Measurements from ENCODE around the gene PPP2R2C.

PPP2R2C gene

GRCh38 chr4:6487466-6487865 is 15.1 kb upstream of the PPP2R2C start:
- Mint-ChIP-seq H3K27ac (no peak overlapping the region), H3K4me3 (no peak overlapping the region), H3K36me3 (ENCODE audit: low read depth) (no peaks in the 10 kb centered on the region), H3K27me3 (peaks cover 7% of the 10 kb centered on the region), H3K4me1 (ENCODE audit: low read depth) (no peaks in the 10 kb centered on the region), H3K9me3 (peaks cover 42% of the 10 kb centered on the region)
- intact Hi-C loops (cut with micrococcal nuclease): no loop called here

GRCh38 chr4:6480534-6481088 is 8.2 kb upstream of the PPP2R2C start:
- Mint-ChIP-seq H3K27me3 (peaks cover 5% of the 10 kb centered on the region), H3K4me1 (ENCODE audit: low read depth) (no peaks in the 10 kb centered on the region), H3K27ac (no peak overlapping the region), H3K9me3 (peaks cover 3% of the 10 kb centered on the region), H3K36me3 (ENCODE audit: low read depth) (no peaks in the 10 kb centered on the region), H3K4me3 (no peak overlapping the region)
- intact Hi-C loops (cut with micrococcal nuclease): no loop called here

DNA sequence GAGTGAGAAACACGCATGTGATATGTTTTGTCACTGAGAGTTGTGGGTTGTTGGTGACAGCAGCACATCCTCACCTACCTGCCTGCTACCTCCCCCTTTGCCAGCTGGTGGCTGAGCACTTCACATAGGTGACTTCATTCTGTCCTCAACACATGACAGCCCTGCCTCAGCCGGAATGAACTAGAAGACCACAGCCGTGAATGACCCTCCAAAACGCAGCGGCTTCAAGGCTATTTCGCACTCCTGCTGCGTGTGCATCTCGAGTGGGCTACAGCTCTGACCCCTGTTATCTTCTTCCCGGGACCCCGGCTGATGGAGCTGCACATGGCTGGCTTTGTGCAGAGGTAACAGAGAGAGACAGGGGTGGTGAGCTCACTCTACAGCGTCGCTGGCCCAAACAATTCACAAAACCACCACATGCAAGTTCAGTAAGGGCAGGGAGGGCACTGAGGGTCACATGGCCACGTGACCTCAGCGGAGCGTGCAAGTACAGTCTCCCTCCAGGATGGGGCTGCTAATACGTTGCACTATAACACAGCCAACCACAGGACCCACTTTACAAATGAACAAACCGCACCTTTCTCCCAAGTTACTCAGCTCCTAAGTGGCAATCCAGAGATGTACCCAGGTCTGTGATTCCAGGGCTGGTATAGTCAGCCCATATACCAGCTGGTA is 6.3 kb upstream of the PPP2R2C start:
- Mint-ChIP-seq H3K27ac (no peak overlapping the region), H3K4me3 (no peak overlapping the region), H3K9me3 (no peaks in the 10 kb centered on the region), H3K4me1 (ENCODE audit: low read depth) (no peaks in the 10 kb centered on the region), H3K27me3 (peaks cover 18% of the 10 kb centered on the region), H3K36me3 (ENCODE audit: low read depth) (no peaks in the 10 kb centered on the region)
- intact Hi-C loops (cut with micrococcal nuclease): no loop called here

DNA sequence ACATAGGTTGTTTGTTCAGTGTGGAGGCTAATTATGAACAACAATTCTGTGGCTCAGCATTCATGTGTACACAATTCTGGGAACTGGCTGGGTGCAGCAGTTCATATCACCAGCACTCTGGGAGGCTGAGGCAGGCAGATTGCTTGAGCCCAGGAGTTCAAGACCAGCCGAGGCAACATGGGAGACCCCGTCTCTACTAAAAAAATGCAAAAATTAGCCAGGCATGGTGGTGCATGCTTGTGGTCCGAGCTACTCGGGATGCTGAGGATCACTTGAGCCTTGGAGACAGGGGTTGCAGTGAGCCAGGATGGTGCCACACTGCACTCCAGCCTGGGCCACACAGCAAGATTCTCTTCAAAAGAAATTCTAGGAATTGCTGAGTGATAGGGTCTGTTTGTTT is 4.5 kb upstream of the PPP2R2C start:
- intact Hi-C loops (cut with micrococcal nuclease): no loop called here
- Mint-ChIP-seq H3K4me1 (ENCODE audit: low read depth) (no peaks in the 10 kb centered on the region), H3K27me3 (peaks cover 31% of the 10 kb centered on the region), H3K4me3 (no peak overlapping the region), H3K36me3 (ENCODE audit: low read depth) (no peaks in the 10 kb centered on the region), H3K27ac (no peak overlapping the region), H3K9me3 (no peaks in the 10 kb centered on the region)

GRCh38 chr4:6475492-6476020 is 3.1 kb upstream of the PPP2R2C start:
- no peaks in the 10 kb centered on the region for H3K36me3 Mint-ChIP-seq (ENCODE audit: low read depth)
- H3K27ac Mint-ChIP-seq: no peak overlapping the region
- no peak overlapping the region for H3K4me3 Mint-ChIP-seq
- intact Hi-C loops (cut with micrococcal nuclease): no loop called here
- H3K9me3 Mint-ChIP-seq: no peaks in the 10 kb centered on the region
- peaks cover 38% of the 10 kb centered on the region for H3K27me3 Mint-ChIP-seq
- no peaks in the 10 kb centered on the region for H3K4me1 Mint-ChIP-seq (ENCODE audit: low read depth)

DNA sequence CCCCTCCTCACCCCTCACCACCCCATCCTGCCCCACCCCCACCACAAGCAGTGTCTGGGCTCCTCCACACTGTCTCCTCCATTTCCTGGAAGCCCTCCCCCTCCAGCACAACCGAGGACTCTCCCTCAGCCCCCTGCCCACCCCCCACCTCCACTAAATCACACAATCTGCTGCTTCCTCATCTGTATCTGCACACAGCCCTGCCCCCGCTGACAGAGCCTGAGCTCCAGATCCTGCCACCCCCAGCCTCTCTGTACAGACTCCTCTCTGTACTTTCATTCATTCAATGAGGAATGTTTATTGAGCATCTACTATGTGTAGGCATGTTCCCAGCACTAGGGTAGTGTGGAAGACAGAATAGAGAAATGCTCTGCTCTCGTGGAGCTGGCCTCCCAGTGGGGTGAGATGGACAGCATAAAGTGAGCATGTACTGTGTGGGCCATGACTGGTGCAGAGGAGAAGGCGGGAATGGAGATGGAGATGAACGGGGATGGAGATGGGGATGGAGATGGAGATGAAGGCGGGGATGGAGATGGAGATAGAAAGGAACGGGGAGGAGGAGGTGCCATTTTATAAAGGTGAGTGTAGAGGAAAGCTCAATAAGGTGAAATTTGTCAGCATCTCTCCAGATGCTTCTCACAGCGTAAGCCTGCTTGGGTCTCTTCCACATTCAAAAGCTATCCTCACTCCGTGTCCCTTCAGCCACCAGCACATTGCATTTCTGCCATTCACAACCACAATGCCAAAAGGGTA is 2.5 kb upstream of the PPP2R2C start:
- H3K4me1 Mint-ChIP-seq (ENCODE audit: low read depth): no peaks in the 10 kb centered on the region

DNA sequence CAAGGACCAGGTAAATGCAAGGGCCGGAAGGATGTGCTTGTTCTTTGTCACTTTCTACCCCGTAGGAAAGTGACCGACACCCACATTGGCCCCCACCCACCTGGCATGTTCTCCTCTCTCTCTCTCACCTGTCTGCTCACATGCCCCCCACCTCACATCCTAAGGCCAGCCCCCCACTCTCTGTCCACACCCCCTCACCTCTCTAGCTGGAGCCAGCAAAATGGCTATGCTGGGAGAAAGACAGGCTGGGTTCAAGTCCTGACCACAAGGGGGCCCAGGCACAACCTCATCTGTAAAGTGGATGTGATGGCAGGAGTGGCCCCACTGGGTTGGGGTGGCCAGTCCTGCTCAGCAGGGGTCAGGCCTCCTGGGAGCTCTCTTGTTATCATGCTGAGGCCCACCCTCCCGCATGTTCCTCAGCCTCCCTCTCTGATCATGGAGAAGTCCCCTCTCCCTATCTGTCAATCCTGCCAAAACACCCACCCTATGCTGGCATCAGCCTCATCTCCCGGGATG is 1.7 kb upstream of the PPP2R2C start:
- no peaks in the 10 kb centered on the region for H3K9me3 Mint-ChIP-seq
- intact Hi-C loops (cut with micrococcal nuclease): no loop called here
- no peaks in the 10 kb centered on the region for H3K36me3 Mint-ChIP-seq (ENCODE audit: low read depth)
- peaks cover 50% of the 10 kb centered on the region for H3K27me3 Mint-ChIP-seq
- H3K4me1 Mint-ChIP-seq (ENCODE audit: low read depth): no peaks in the 10 kb centered on the region
- H3K4me3 Mint-ChIP-seq: no peak overlapping the region
- H3K27ac Mint-ChIP-seq: no peak overlapping the region

More for the DNA sequence above, 2.5 kb upstream of the PPP2R2C start:
- H3K27me3 Mint-ChIP-seq: peaks cover 45% of the 10 kb centered on the region
- no peak overlapping the region for H3K4me3 Mint-ChIP-seq
- no peaks in the 10 kb centered on the region for H3K36me3 Mint-ChIP-seq (ENCODE audit: low read depth)
- intact Hi-C loops (cut with micrococcal nuclease): no loop called here
- H3K27ac Mint-ChIP-seq: no peak overlapping the region
- no peaks in the 10 kb centered on the region for H3K9me3 Mint-ChIP-seq

DNA sequence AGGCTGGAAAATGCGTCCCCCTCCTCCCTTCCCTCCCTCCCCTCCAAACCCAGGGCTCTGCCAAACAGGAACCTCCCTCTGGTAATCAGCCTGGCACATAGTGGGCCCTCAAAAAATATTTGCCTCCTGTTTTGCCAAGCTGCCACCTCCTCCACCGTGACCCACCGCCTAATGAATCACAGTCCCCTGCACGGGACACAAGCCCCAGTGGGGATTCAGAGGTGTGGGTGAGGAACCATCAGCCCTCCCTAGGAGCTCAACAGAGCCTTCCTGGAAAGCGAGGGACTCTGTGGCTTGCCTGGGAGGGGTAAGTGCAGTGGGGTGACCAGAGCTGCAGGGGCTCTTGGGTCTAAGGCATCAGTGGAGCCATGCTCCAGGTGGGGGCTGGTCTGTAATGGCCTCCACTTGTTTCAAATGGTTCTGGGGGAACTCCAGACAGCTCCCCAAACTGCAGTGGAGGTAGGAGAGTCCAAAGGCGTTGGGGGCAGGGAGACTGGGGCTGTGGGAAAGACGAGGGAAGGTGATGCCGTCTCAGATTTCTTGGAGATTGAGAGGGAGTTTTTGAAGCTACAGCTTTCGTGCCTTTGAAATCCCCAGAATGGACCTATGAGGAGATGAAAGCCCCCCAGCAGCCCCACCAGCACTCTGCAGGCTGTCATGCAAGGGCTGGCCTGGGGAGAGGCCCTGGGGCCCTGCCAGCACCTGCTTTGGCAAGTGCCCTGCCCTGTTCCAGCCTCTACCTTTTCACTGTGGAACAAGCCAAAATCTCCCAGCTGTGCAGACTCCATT is 1.0 kb upstream of the PPP2R2C start:
- peaks cover 55% of the 10 kb centered on the region for H3K27me3 Mint-ChIP-seq
- intact Hi-C loops (cut with micrococcal nuclease): no loop called here
- no peak overlapping the region for H3K4me3 Mint-ChIP-seq
- no peaks in the 10 kb centered on the region for H3K36me3 Mint-ChIP-seq (ENCODE audit: low read depth)
- H3K27ac Mint-ChIP-seq: no peak overlapping the region
- H3K4me1 Mint-ChIP-seq (ENCODE audit: low read depth): no peaks in the 10 kb centered on the region
- no peaks in the 10 kb centered on the region for H3K9me3 Mint-ChIP-seq

GRCh38 chr4:6472008-6472386 is 417 bp downstream of the PPP2R2C start:
- H3K4me1 Mint-ChIP-seq (ENCODE audit: low read depth): no peaks in the 10 kb centered on the region
- H3K4me3 Mint-ChIP-seq: no peak overlapping the region
- H3K27me3 Mint-ChIP-seq: peaks cover 66% of the 10 kb centered on the region
- no peaks in the 10 kb centered on the region for H3K9me3 Mint-ChIP-seq
- intact Hi-C loops (cut with micrococcal nuclease): no loop called here
- no peaks in the 10 kb centered on the region for H3K36me3 Mint-ChIP-seq (ENCODE audit: low read depth)
- no peak overlapping the region for H3K27ac Mint-ChIP-seq

GRCh38 chr4:6471307-6472007 is 957 bp downstream of the PPP2R2C start:
- H3K27me3 Mint-ChIP-seq: peaks cover 66% of the 10 kb centered on the region
- intact Hi-C loops (cut with micrococcal nuclease): no loop called here
- no peaks in the 10 kb centered on the region for H3K9me3 Mint-ChIP-seq
- H3K4me3 Mint-ChIP-seq: no peak overlapping the region
- H3K27ac Mint-ChIP-seq: no peak overlapping the region
- no peaks in the 10 kb centered on the region for H3K36me3 Mint-ChIP-seq (ENCODE audit: low read depth)
- H3K4me1 Mint-ChIP-seq (ENCODE audit: low read depth): no peaks in the 10 kb centered on the region

DNA sequence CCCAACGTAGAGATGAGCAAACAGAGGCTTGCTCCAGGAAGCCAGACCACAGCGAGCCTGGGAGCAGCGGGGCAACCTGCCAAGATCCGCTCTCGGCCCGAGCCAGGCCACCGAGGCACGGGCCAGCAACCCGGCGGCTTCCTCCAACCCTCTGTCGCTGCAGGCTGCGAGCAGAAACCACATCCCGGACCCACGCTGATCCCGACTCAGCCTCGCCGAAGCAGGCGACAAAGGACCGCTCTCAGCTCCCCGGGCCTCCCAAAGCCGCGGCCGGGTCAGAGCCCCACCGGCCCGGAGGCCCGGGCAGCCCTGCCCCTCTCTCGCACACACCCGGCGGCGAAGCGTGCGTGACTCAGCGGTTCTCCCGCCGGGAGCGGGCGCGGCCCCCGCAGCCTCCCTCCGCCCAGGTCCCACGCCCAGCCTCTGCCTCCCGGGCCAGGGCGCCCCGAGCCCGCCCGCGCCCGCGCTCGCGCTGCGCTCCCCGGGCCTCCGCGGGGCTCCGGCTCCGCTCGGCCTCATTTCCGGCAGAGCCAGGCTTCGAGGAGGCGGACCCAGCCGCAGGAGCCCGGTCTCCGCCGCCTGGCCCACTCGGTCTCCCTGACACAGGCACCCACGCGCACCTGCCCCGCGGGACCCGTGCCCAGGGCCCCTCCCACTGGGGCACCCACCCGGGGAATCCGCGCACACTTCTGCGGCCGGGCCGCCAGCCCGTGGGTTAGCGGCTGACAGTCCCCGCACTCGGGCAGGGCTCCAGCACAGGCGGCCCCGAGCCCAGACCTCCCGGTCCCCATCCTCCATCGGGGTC is 1.7 kb downstream of the PPP2R2C start:
- Mint-ChIP-seq H3K36me3 (ENCODE audit: low read depth) (no peaks in the 10 kb centered on the region), H3K9me3 (no peaks in the 10 kb centered on the region), H3K27me3 (peaks cover 66% of the 10 kb centered on the region), H3K4me3 (no peak overlapping the region), H3K4me1 (ENCODE audit: low read depth) (no peaks in the 10 kb centered on the region), H3K27ac (no peak overlapping the region)
- intact Hi-C loops (cut with micrococcal nuclease): no loop called here

DNA sequence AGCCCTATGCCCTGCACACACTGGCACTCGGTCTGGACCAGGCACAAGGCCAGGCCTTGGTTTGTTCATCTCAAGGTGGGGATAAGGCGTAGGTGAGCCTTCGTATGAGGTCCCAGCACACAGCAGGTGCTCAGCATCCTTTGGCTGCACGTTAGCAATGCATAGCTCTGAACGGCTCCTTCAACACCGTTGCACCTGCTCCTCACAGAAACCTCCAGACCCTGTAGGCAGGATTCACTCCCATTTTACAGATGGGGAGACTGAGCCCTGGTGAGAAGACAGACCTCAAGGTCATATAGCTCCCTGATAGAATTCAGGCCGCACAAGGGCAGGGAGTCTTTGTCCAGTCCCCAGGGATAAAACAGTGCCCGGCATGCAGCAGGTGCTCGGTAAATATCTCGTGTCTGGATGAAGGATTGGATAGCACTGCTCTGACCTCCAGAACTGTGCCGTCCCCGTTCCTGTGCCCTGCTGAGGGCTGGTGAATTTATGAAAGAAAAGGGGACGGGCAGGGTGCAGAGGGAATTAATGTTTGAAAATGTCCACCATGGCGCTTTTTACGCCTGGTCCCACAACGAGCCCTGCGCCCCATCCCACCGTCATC is 2.4 kb downstream of the PPP2R2C start:
- no peak overlapping the region for H3K4me3 Mint-ChIP-seq

More for the DNA sequence above, 2.4 kb downstream of the PPP2R2C start:
- peaks cover 63% of the 10 kb centered on the region for H3K27me3 Mint-ChIP-seq
- intact Hi-C loops (cut with micrococcal nuclease): no loop called here
- H3K27ac Mint-ChIP-seq: no peak overlapping the region
- H3K9me3 Mint-ChIP-seq: no peaks in the 10 kb centered on the region
- H3K36me3 Mint-ChIP-seq (ENCODE audit: low read depth): no peaks in the 10 kb centered on the region
- H3K4me1 Mint-ChIP-seq (ENCODE audit: low read depth): no peaks in the 10 kb centered on the region

Data from dendritic cell treated with granulocyte-macrophage colony-stimulating factor and Interleukin-4, amounts not matched to agents 40 ng/mL and 50 ng/mL, for 4 days (primary cell).